T1000 (cell line): ENCODE data around the gene FBN1.

Source experiments
- DNase-seq: peaks from one replicate; lab custom pipeline; 2025; ENCODE audit warnings: mixed read lengths; lab: John Stamatoyannopoulos, UW

FBN1 gene

DNA sequence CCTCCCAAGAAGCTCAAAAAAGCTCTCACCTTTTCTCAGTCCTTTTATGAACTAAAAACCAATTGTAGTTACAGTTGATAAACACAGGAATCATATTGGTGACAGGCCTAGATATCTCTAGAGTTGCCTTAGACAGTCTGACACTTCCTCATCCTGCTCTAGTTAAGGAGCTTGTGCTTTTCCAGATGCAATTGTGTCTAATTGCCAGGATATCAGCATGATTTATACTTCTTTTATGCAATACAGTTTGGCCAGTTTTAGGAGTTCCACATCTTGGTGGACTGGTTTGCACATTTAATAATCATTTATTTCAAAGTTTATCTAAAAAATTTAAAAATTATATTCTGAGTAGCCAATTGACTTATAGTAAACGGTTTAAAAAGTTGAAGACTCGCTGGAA, 218.6 kb downstream of the FBN1 start:
- no peak for DNase-seq

DNA sequence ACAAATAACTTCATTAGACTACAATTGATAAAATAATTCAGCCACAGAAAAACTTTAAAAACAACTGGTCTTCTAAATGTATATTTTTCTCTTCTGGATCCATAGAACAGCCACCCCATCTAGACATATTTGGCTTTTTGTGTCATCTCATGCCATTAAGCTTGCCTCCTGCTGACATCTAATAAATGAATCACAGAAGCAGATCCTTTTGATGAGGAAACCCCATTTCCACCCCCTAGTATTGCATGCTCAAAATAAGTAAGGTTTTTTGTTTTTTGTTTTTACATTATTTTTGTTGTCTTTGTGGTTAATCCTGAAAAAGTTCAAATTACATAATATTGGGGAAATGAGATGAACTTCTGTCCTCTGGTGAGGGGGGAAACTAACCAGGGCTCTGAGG, 219.5 kb downstream of the FBN1 start:
- no peak for DNase-seq

DNA sequence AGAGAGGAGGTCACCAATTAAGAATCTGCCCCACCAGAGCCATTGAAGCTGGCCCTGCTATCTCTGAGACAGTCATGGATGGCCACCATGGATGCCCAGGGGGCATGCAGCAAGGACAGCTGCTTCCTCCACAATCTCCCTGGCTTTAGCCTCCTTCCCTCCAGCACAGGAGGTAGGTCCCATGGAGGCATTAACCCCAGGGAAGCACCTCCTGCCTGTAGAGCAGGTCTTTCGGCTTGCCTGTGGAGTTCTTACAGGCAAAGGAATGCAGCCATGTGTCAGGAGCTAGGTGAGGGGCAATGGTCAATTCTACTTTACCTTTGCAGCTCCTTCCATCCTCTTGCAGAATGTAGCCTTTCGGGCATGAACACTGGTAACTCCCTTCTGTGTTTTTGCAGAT, 220.5 kb downstream of the FBN1 start:
- DNase-seq: no peak

- DNase-seq: no peak
These were observed 221.5 kb downstream of the FBN1 start for GRCh38 chr15:48423896-48424475.

DNA sequence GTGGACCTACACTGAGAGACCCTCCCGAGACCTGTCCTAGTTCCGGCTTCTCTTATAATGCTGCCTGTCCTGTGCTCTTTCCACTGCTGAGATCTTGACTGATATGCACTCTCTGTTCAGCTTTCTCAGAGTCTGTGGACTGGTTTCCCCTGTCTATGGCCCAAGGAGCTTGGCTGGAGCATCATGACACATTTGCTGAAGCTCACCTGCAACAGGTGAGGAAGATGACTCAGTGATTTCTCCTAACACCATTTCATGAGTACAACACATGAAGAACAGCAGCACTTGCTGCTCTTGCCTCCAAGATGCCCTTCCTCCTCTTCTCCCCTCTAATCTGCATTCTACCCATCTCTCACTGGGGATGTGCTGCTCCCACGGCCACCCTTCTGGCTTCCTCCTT, 222.2 kb downstream of the FBN1 start:
- DNase-seq: no peak

DNA sequence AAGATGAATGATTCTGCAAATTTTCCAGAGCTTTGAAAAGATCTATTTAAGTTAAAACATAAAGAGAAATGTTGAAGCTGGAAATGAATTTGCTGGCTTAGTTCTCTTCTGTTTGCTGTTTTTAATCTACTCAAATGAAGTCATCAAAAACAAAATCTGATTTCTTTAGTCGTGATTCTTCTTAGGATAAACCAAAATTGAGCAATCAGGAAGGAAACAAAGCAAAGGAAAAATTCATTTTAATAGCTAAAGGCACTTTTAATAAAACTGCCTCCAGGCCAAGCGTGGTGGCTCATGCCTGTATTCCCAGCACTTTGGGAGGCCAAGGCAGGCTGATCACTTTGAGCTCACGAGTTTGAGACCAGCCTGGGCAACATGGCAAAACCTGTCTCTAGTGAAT, 223.1 kb downstream of the FBN1 start:
- DNase-seq: no peak

DNA sequence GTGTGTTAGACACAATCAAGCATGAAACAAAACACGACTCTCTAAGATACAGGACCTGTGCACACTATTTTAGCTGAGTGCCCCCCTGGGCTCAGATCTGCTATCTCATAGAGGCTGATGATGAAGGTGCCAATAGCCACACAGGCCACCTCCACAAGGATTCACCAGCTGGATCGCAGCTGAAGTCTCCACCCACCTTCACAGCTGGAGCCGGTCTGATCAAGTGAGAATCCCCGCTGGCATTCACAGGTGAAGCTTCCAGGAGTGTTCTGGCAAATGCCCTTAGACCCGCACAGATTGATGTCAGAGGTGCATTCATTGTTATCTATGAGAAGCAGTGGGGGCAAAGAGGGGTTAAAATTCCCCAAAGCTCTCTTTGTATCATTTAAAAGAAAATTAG, 224.1 kb downstream of the FBN1 start:
- no peak for DNase-seq

DNA sequence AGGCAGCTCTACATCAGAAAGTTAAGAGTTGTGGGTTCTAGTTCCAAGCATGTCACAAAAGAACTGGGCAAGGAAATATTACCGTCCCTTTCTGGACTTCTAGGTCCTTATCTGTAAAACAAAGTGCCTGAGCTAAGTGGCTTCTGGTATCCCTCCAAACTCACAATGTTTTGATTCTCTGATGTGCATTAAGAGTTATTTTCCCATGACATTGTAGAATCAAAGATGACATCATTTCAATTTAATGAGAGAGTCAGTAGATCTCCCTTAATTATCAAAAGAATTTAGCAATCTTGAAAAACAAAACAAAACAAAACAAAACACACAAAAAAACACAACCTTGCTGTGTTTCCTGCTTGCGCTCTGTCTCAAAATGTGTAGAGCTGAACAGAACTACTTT, 225.6 kb downstream of the FBN1 start:
- DNase-seq: no peak

DNA sequence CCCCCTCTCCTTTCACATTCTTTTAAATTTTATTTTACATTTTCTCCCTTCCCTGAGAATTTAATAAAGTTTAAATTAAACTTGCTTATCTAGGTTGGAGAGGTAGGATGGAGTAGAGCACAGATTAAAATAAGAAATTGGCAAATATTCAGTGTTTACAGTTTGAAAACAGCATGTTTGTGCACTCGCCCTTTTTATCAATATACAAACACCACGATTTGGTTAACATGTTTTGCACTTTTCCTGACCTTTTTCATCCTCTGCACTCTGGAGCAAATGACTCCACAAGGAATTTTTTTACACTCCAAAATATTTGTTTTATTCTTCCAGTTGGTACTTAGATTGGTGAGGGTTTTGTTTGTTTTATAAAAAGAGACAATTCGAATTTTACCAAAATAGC, 227.2 kb downstream of the FBN1 start:
- DNase-seq: no peak

DNA sequence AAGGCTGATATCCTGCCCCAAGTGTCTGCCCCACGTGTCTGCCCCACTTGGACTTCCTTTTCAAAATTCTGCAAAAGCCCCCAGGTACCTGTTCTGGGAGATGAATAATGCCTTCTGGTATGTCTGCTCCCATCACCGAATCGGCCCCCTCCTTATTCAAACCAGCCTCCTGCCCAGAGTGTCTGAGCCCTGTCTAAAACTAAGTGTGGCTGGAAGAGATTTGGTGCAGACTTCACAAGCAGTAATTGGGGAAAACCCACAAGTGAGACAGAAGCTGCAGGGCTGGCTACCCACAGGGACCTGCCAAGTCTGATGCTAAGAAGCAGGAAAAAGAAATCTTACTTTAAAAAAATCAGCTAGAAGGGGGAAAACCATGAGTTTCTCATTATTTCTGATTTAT, 229.2 kb downstream of the FBN1 start:
- DNase-seq: no peak

GRCh38 chr15:48415036-48415886, 230.2 kb downstream of the FBN1 start:
- no peak for DNase-seq

- no peak for DNase-seq
These were observed 231.5 kb downstream of the FBN1 start for GRCh38 chr15:48414015-48414414.

DNA sequence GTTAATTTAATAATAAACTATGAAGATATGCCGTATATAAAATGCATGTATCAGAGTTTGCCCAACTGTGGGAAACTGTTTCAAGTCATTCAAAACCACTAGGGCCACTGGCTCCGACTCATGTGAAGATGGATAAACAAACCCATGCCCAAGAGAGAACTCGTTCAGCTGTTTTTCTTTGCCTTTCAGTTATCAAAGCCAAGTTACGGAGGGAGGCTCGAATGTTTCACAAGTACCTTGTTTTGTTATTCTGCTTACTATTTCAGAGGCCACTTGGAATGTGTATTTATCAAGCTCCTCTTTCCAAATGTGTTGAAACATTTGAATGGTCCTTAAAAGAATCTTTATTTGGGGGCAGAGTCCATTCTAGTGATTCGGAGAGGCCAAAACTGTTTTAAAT, 232.2 kb downstream of the FBN1 start:
- DNase-seq: no peak

DNA sequence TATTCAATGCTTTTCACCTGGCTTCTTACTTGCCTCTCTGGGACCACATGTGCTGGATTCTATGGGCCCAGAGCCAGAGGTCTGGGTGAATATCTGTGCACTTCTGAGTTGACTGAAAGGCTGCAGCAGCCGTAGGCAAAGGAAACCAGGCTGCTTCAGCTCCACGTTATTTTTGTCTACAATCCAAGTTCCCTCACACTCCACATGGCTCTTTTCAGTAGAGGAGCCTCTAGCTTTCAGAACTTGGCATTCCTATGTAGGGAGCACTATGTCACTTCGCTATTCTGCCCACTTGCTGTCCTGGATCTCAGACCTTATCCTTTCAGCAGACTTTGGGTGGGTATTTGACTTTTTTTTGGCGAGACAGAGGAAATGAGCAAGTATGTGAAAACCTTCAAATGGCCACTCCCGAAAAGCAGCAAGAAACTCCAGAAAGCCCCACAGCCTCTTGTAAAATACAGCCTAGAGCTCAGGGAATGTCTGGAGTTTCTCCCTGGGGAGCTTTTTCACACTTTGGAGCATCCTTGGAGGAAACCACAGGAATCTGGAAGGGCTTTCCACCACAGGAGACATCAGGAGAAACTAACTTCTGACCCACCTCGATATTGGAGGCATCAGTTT, 233.4 kb downstream of the FBN1 start:
- DNase-seq: peak; percentile 24

DNA sequence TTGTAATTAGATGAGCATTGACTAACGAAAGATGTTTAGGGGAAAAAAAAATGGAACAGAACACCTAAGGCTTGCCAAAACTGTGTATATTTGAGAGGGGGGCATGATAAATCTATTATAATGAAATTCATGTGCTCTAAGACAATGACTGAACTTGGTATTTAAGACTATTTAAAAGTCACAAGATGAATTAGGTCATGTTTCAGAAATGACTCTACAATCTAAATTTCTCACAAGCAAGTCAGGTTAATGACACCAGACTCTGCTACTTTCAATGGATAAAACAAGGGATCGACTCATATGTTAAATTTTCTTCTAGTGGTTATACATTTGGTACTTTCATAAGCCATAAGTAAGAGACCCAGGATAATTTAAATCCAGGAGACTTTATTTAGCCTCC, 235.9 kb downstream of the FBN1 start:
- DNase-seq: no peak

DNA sequence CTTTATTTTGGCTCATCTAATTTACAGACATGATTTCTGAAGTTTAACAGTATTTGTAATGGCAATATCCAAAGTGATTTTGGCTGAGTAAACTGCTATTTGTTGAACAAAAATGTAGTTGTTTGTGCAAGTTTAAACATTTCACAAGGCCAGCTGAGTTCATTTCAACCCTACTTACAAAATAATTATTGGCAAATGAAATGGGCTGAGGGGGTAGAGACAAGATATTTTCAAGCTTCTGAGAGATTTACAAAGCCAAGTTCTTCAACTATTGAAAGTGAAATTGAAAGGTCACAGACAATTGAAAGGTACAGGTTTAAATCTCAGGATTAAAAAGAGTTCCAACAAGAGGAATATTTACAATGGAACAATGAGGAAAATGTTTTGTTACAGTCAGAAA, 237.2 kb downstream of the FBN1 start:
- no peak for DNase-seq

DNA sequence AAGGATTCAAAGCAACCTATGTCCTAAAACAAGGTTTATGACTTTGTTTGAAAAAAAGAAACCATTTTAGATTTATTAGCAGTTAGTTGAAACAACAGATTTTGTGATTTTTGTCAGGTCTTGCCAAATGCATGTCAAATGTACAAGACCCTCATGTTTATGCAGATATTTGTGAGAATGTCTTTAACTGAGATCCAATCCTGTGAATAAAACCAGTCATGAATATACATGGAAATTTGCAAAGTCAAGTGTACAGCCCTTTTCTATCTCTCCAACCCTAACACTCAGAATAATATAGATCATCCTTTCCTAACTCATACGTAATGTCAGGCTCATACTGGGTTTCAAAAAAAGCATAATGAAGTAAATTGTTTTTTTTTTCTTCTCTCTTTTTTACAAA, 237.9 kb downstream of the FBN1 start:
- no peak for DNase-seq

GRCh38 chr15:48406911-48407310, 238.6 kb downstream of the FBN1 start:
- DNase-seq: no peak

DNA sequence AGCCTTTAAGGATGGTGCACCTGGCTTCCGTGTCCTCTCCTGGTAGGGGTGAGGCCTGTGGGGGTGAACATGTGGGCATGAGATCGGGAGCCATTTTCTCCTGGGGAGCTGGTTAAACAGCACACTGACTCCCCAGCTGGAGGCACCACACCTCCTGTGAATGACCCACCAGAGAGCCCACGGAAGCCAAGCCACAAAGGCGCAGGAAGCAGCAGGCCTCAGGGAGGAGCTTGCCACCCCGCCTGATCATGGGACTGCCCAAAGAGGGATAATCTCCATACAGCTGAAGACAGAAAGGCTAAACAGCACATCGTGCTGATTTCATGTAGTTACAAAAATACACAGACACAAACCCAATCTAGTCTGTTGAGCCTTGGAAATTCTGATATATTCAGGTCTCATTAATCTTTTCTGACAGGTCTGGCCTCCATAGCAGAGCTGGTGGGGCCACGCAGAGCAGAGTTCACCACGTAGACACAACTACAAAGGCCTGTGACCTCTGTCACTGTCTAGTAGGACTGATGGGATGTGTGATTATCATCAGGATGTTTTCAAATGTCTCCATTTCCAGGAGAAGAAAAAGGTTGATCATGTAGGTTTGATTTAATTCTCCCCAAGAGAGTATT, 239.1 kb downstream of the FBN1 start:
- DNase-seq: no peak

- no peak for DNase-seq
These were observed 242.9 kb downstream of the FBN1 start for GRCh38 chr15:48402427-48403177.

DNA sequence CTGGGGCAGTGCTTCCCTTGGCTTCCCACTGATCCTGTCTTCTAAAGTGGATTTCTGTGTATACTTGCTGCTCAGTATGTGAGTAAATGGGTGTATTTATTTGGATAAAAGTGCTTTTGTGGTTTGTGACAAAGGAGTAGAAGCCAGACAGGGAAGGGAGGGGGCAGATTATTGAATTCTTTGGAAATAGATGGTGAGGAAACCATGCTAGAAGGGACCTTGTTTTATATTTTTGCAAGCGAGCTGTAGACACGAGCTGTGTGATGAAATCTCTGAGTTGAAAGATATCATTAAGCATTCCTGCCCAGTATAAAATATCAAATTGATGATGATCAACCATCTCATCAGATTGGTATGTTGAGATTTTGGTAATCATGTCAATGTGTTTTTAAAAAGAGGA, 245.4 kb downstream of the FBN1 start:
- no peak for DNase-seq

- DNase-seq: no peak
These were observed 247.7 kb downstream of the FBN1 start for GRCh38 chr15:48397841-48398240.
